OCI-LY1 (cell line): ENCODE results near the gene NETO1.

Experiments
- H2AFZ ChIP-seq: fragments of 200-600 bp; sonication (generic), shearing (Covaris generic); 2 replicates; pipeline ENCODE4 v1.6.0; 2014; ENCODE audit warnings: antibody characterized with exemption, mild to moderate bottlenecking, low read length
- H3F3A ChIP-seq: fragments of 200-600 bp; sonication (generic), shearing (Covaris generic); 2 replicates; pipeline ENCODE4 v1.6.0; 2014; ENCODE audit warnings: mild to moderate bottlenecking, antibody characterized with exemption, low read length, moderate library complexity; ENCODE audit not compliant: insufficient read depth
- H3K27ac ChIP-seq: fragments of 200-600 bp; sonication (generic); 2 replicates; pipeline ENCODE4 v1.5.1; 2014; ENCODE audit warnings: low read length, mixed run types, mild to moderate bottlenecking, low read depth; ENCODE audit not compliant: poor library complexity, severe bottlenecking
- H3K27me3 ChIP-seq: fragments of 200-600 bp; sonication (generic); 2 replicates; pipeline ENCODE4 v1.6.0; 2014; ENCODE audit warnings: antibody characterized with exemption, mild to moderate bottlenecking, low read length, moderate library complexity; ENCODE audit not compliant: insufficient read depth
- H3K36me3 ChIP-seq: fragments of 200-600 bp; sonication (generic); 2 replicates; pipeline ENCODE4 v1.6.1; 2014; ENCODE audit warnings: mild to moderate bottlenecking, antibody characterized with exemption, low read length, moderate library complexity, mixed read lengths; ENCODE audit not compliant: insufficient read depth
- H3K4me1 ChIP-seq: fragments of 200-600 bp; sonication (generic); 2 replicates; pipeline ENCODE4 v1.5.1; 2014; ENCODE audit warnings: mild to moderate bottlenecking, low read length, moderate library complexity; ENCODE audit not compliant: insufficient read depth, severe bottlenecking
- H3K4me2 ChIP-seq: fragments of 200-600 bp; sonication (generic), shearing (Covaris generic); 2 replicates; pipeline ENCODE4 v1.6.1; 2014; ENCODE audit warnings: low read length
- H3K4me3 ChIP-seq: fragments of 200-600 bp; sonication (generic); 2 replicates; pipeline ENCODE4 v1.5.1; 2014; ENCODE audit warnings: low read length, low read depth, mild to moderate bottlenecking, mixed read lengths; ENCODE audit not compliant: poor library complexity, severe bottlenecking
- H3K79me2 ChIP-seq: fragments of 200-600 bp; shearing (Covaris generic); 2 replicates; pipeline ENCODE4 v1.6.1; 2016; ENCODE audit warnings: mixed run types, low read length, mixed read lengths; ENCODE audit not compliant: insufficient read depth
- H3K9ac ChIP-seq: fragments of 200-600 bp; sonication (generic), shearing (Covaris generic); 2 replicates; pipeline ENCODE4 v1.6.1; 2014; ENCODE audit warnings: mild to moderate bottlenecking, low read length, mixed read lengths
- H3K9me2 ChIP-seq: fragments of 200-600 bp; sonication (generic), shearing (Covaris generic); 2 replicates; pipeline ENCODE4 v1.6.1; 2014; ENCODE audit warnings: low read depth, mild to moderate bottlenecking, low read length, mixed read lengths
- H3K9me3 ChIP-seq: fragments of 200-600 bp; shearing (Covaris generic); 2 replicates; pipeline ENCODE4 v1.6.1; 2014; ENCODE audit warnings: low read length, mixed read lengths
- H4K20me1 ChIP-seq: fragments of 200-600 bp; sonication (generic), shearing (Covaris generic); 2 replicates; pipeline ENCODE4 v1.6.0; 2016; ENCODE audit warnings: mild to moderate bottlenecking, low read length; ENCODE audit not compliant: insufficient read depth
- CTCF ChIP-seq: fragments of 200-600 bp; sonication (generic), shearing (Covaris generic); IDR thresholded peaks from 2 replicates; pipeline ENCODE4 v1.5.1; 2017; ENCODE audit warnings: mild to moderate bottlenecking, antibody characterized with exemption, low read length, moderate library complexity, mixed read lengths
- EZH2 ChIP-seq: fragments of 200-600 bp; sonication (generic), shearing (Covaris generic); IDR thresholded peaks from 2 replicates; pipeline ENCODE4 v1.8.0; 2017; ENCODE audit warnings: borderline replicate concordance, mixed run types, mild to moderate bottlenecking, antibody characterized with exemption, low read length, moderate library complexity, mixed read lengths

The NETO1 gene

GRCh38 chr18:72903033-72903432, 35.2 kb upstream of the NETO1 start:
- no peaks in the 10 kb centered on the region for H3F3A ChIP-seq
- no peaks in the 10 kb centered on the region for H4K20me1 ChIP-seq
- no peak overlapping the region for H3K4me2 ChIP-seq
- H3K9ac ChIP-seq = no peak overlapping the region
- no peak overlapping the region for H3K4me3 ChIP-seq
- H3K36me3 ChIP-seq = no peaks in the 10 kb centered on the region
- H3K79me2 ChIP-seq = no peaks in the 10 kb centered on the region
- no peaks in the 10 kb centered on the region for H3K27me3 ChIP-seq
- no peak for TF ChIP-seq CTCF
- no peak for TF ChIP-seq EZH2
- no peaks in the 10 kb centered on the region for H3K9me2 ChIP-seq
- H3K9me3 ChIP-seq = no peaks in the 10 kb centered on the region
- no peak overlapping the region for H2AFZ ChIP-seq
- no peak overlapping the region for H3K27ac ChIP-seq
- H3K4me1 ChIP-seq = no peaks in the 10 kb centered on the region

GRCh38 chr18:72899338-72899737, 31.6 kb upstream of the NETO1 start:
- Histone ChIP-seq H3K9me2 (no peaks in the 10 kb centered on the region), H3K4me2 (no peak overlapping the region), H3K79me2 (no peaks in the 10 kb centered on the region), H3K9me3 (no peaks in the 10 kb centered on the region), H3K4me1 (no peaks in the 10 kb centered on the region), H3K9ac (no peak overlapping the region), H4K20me1 (no peaks in the 10 kb centered on the region), H2AFZ (no peak overlapping the region), H3K36me3 (no peaks in the 10 kb centered on the region), H3F3A (no peaks in the 10 kb centered on the region), H3K4me3 (no peak overlapping the region), H3K27me3 (no peaks in the 10 kb centered on the region), H3K27ac (no peak overlapping the region)
- TF ChIP-seq CTCF = no peak
- TF ChIP-seq EZH2 = no peak

- no peak overlapping the region for H3K4me2 ChIP-seq
- H3K4me3 ChIP-seq = no peak overlapping the region
- no peaks in the 10 kb centered on the region for H3K4me1 ChIP-seq
- no peaks in the 10 kb centered on the region for H3K27me3 ChIP-seq
- H3K36me3 ChIP-seq = no peaks in the 10 kb centered on the region
- H3K9ac ChIP-seq = no peak overlapping the region
- no peak overlapping the region for H2AFZ ChIP-seq
- TF ChIP-seq EZH2 = no peak
- no peak for TF ChIP-seq CTCF
- H3K27ac ChIP-seq = no peak overlapping the region
- H3K79me2 ChIP-seq = no peaks in the 10 kb centered on the region
- no peaks in the 10 kb centered on the region for H3F3A ChIP-seq
- no peaks in the 10 kb centered on the region for H3K9me3 ChIP-seq
- no peaks in the 10 kb centered on the region for H3K9me2 ChIP-seq
- no peaks in the 10 kb centered on the region for H4K20me1 ChIP-seq
Observed at GRCh38 chr18:72898870-72899269, 31.1 kb upstream of the NETO1 start.
